BJ (cell line): ENCODE data around the gene FUOM. TPM values are rescaled to one million over a fixed set of nuclear protein-coding genes. Genes with fewer than 3 reads are reported as not detected.

Experiments
- CTCF ChIA-PET: fragments of 350-600 bp; formaldehyde crosslinking; extraction: SDS; loops from one replicate; lab custom pipeline; 2021; ENCODE audit warnings: antibody characterized with exemption, inconsistent platforms; lab: Yijun Ruan, JAX
- POLR2A ChIA-PET: fragments of 300-600 bp; sonication (Branson Sonifier 250); formaldehyde crosslinking; extraction: SDS; loops from one replicate; lab custom pipeline; 2021; ENCODE audit warnings: antibody characterized with exemption; lab: Charles Lee
- DNase-seq: peaks from one replicate; pipeline ENCODE4 v3.0.0-alpha.2; 2011; ENCODE audit warnings: low read depth
- H3K27me3 ChIP-seq: 2 replicates; pipeline ENCODE4 v1.6.0; 2011; ENCODE audit warnings: low read length; ENCODE audit not compliant: control insufficient read depth, insufficient read depth
- H3K36me3 ChIP-seq: 2 replicates; pipeline ENCODE4 v1.5.1; 2011; ENCODE audit warnings: low read length; ENCODE audit not compliant: control insufficient read depth, insufficient read depth
- H3K4me3 ChIP-seq: 2 replicates; pipeline ENCODE4 v1.5.1; 2011; ENCODE audit warnings: low read depth, mild to moderate bottlenecking, control low read depth, low read length
- polyA plus RNA-seq: library from polyadenylated mRNA; depleted of rRNA; stranded (reverse); fragments of >200 nt; gene quantifications from 2 replicates; pipeline ENCODE4 v1.2.3, GENCODE V29; 2011
- TF ChIP-seq, protein P1 (sequence below): IDR thresholded peaks from 2 replicates; pipeline ENCODE4 v1.5.1; 2011; ENCODE audit warnings: low read depth, mild to moderate bottlenecking, control low read depth, inconsistent platforms, low read length, moderate library complexity; ENCODE audit not compliant: insufficient read depth

The FUOM gene
- polyA plus RNA-seq, 1 experiment = 49.8 TPM

DNA sequence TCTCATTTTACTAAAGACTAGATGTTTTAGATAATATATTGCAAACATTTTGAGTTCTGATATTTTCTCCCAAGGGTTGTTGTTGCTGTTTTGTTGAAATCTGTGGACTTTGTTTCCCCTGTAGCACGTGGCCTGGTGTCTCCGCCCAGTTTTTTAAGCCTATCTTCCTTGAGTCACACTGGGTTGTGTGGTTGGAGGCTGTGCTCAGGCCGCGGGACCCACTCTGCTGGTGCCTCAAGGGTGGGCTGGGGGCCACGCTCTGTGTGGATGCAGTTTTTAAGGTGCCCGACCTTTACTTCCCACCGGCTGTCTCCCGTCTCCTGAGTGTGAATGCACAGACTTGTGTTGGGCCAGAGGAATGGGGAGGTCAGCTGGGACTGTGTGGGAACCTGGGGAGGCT lies 14.9 kb downstream of the FUOM start:
- H3K27me3 ChIP-seq = peaks cover 3% of the 10 kb centered on the region; the same call in 1 of the 2 replicates

DNA sequence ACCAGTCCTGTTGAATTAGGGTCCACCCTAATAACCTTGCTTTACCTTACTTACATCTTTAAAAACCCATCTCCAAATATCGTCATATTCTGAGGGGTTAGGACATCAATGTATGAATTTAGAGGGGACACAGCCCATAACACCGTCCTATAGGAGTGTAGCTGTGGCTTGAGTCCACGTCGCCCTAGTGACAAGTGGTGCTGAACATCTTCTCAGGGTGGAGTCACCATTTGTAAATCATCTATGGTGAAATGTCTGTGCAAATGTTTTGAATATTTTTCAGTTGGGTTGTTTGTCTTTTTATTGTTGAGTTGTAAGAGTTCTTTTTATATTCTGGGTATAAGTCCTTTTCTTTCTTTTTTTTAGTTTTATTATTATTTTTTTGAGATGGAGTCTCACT lies 15.8 kb downstream of the FUOM start:
- Histone ChIP-seq H3K36me3 (no peaks in the 10 kb centered on the region), H3K27me3 (peaks cover 3% of the 10 kb centered on the region; the same call in 1 of the 2 replicates), H3K4me3 (no peak overlapping the region)
- CTCF ChIA-PET = interaction anchor here (0.8 kb wide), 1 partner anchor 12 kb away, joined by 3 read pairs; no protein-coding TSS in a partner anchor
- TF ChIP-seq, protein P1, sequence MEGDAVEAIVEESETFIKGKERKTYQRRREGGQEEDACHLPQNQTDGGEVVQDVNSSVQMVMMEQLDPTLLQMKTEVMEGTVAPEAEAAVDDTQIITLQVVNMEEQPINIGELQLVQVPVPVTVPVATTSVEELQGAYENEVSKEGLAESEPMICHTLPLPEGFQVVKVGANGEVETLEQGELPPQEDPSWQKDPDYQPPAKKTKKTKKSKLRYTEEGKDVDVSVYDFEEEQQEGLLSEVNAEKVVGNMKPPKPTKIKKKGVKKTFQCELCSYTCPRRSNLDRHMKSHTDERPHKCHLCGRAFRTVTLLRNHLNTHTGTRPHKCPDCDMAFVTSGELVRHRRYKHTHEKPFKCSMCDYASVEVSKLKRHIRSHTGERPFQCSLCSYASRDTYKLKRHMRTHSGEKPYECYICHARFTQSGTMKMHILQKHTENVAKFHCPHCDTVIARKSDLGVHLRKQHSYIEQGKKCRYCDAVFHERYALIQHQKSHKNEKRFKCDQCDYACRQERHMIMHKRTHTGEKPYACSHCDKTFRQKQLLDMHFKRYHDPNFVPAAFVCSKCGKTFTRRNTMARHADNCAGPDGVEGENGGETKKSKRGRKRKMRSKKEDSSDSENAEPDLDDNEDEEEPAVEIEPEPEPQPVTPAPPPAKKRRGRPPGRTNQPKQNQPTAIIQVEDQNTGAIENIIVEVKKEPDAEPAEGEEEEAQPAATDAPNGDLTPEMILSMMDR = no peak
- POLR2A ChIA-PET = no interaction called here
- no peak for DNase-seq

More for the DNA sequence above, 14.9 kb downstream of the FUOM start:
- H3K36me3 ChIP-seq = no peaks in the 10 kb centered on the region
- no peak overlapping the region for H3K4me3 ChIP-seq
- ChIA-PET CTCF (interaction anchor here (0.9 kb wide), 2 partner anchors 13 to 15 kb away, joined by 3 read pairs; no protein-coding TSS in a partner anchor), POLR2A (no interaction called here)
- DNase-seq = no peak
- TF ChIP-seq, protein P1 = no peak

DNA sequence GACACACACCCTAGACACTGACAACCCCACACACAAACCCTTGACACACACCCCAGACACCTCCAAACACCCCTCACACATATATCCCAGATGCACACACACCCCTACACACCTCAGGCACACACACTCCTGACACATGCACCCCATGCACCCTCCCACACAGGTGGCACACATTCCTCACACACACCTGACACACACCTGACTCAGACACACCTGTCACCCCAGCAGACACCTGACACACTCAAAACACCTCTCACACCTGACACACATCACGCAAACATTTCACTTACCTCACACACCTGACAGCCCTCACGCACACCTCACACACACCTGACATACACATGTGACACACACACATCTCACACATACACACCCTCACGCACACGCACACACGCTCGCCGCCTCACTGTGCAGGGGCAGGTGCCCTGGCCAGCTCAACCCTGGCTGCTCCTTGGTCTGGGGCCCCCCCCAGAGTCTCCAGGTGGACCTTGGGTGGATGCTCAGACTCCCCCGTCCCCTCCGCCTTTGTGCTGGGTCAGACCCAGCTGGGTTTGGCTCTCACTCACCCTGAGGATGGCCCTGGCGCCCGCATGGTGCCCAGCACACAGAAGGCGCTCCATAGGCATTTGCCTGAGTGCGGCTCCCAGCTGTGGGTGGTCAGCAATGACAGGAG lies 18.0 kb downstream of the FUOM start:
- CTCF ChIA-PET = interaction anchor here (1.1 kb wide), 1 partner anchor 12 kb away, joined by 4 read pairs; no protein-coding TSS in a partner anchor
- POLR2A ChIA-PET = no interaction called here

DNA sequence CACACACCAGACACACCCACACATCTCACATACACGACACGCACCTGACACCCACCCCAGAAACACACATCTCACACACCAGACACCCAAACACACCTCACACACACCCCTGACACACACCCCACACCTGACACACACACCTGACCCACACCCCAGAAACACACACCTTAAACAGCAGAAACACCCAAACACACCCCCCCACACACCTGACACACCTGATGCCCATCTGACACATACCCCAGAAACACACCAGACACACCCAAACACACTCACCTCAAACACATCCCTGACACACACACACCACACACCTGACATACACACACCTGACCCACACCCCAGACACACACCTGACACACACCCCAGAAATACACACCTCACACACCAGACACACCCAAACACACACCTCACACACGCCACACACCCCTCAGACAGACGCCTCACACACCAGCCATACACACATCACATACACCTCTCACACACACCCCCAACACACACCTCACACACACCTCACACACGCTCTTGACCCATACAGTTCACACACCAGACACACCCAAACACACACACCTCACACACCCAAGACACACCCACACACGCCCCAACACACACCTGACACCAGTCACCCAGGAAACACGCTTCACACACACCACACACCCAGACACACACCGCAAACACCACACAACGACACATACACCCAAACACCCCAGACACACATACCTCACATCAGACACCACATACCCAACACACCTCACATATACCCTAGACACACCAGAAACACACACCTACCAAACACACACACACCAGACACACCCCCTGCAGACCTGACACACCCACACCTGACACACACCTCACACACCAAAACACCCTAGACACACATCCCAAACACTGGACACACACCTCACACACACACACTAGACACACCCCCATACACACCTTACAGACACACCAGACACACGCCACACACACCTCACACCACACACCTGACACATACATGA lies 19.4 kb downstream of the FUOM start:
- TF ChIP-seq, protein P1 = no peak
- ChIA-PET POLR2A (no interaction called here), CTCF (no interaction called here)
- Histone ChIP-seq H3K4me3 (no peak overlapping the region), H3K36me3 (no peaks in the 10 kb centered on the region), H3K27me3 (peaks cover 16% of the 10 kb centered on the region)
- no peak for DNase-seq

More for the DNA sequence above, 18.0 kb downstream of the FUOM start:
- H3K4me3 ChIP-seq = no peak overlapping the region
- H3K27me3 ChIP-seq = peaks cover 13% of the 10 kb centered on the region
- no peaks in the 10 kb centered on the region for H3K36me3 ChIP-seq
- TF ChIP-seq, protein P1 = no peak
- no peak for DNase-seq

DNA sequence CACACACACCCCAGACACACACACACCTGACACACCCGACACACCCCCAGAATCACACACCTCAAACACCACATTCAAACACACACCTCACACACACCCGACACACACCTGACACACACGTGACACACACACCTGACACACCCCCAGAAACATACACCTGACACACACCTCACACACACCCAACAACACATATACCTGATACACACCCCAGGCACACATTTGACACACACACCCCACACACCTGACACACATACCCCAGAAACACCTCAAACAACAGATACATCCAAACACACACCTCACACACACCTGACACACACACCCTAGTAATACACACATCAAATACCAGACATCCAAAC lies 20.5 kb downstream of the FUOM start:
- TF ChIP-seq, protein P1 = no peak
- CTCF ChIA-PET = no interaction called here
- Histone ChIP-seq H3K4me3 (no peak overlapping the region), H3K36me3 (no peaks in the 10 kb centered on the region), H3K27me3 (peaks cover 19% of the 10 kb centered on the region)
- no peak for DNase-seq
- POLR2A ChIA-PET = no interaction called here
